ENCODE measurements around the gene PDK2.

PDK2 gene

DNA sequence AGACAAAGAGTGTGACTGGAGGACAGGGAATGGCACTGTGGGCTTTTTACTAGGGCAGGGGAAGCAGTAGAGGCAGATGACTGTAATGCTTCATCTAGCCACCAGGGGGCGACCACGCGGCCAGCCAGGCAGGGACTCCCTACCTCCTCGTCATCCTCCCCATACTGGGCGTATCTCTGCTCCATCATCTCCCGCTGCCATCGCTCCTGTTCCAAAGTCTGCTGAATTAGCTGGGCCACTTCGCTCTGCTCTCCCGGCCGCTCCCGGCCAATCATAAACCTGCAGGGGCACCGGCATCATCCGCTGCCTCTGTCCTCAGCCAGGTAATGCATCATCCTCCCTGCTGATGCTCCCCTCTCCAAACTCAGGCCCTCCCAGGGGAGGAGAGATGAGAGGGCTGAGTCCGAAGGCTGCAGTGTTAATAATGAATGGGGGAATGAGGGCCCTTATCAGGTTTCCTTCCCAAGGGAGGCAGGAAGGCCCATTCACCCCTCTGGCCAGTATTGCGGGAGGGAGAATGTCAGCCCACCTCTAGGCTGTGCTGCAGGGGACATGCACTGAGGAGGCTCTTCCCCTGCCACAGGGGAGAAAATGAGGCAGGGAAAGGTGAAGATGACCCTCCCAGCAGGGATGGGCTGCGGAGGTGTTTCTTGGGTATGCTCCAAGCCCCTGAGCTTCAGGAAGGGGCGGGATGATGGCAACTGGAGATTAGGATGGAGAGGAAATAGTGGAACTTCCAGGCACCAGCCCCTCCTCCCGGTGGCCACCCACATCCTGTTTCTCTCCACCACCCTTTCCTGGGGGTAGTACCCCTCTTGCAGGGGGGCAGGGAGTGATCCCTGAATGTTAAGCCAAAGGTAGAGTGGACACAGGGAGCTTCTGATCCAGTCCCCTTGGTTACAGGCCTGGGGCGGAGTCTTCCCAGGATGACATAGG lies 45.1 kb downstream of the PDK2 start:
- POLR2A ChIA-PET = interaction anchor here (1.5 kb wide), 1 partner anchor 22 kb away, joined by 3 read pairs; no protein-coding TSS in a partner anchor
- CTCF ChIA-PET = interaction anchor here (0.9 to 2.3 kb wide), 4 partner anchors 12 to 145 kb away, joined by 3 to 6 read pairs (median 3); no protein-coding TSS in a partner anchor
- DNase-seq (ENCODE audit: extremely low spot score) = peak; percentile 93
- TF ChIP-seq SP1 (IDR thresholded peaks at IDR 0.05) (no peak), LEF1 (IDR thresholded peaks at IDR 0.05; ENCODE audit: borderline replicate concordance) (no peak), HDGF (IDR thresholded peaks at IDR 0.05; ENCODE audit: borderline replicate concordance) (no peak), ARNT (IDR thresholded peaks at IDR 0.05) (no peak), L3MBTL2 (conservative IDR thresholded peaks at IDR 0.05) (no peak), SUZ12 (IDR thresholded peaks at IDR 0.05) (no peak), CTBP1 (IDR thresholded peaks at IDR 0.05; ENCODE audit: borderline replicate concordance) (no peak), PKNOX1 (IDR thresholded peaks at IDR 0.05) (no peak), FOXA1 (IDR thresholded peaks at IDR 0.05) (no peak), NFRKB (IDR thresholded peaks at IDR 0.05) (no peak), BHLHE40 (IDR thresholded peaks at IDR 0.05; ENCODE audit: borderline replicate concordance) (no peak), ZNF384 (IDR thresholded peaks at IDR 0.05) (no peak), FOXK2 (IDR thresholded peaks at IDR 0.05) (no peak), ELF4 (IDR thresholded peaks at IDR 0.05) (no peak), TARDBP (IDR thresholded peaks at IDR 0.05) (no peak), FOXM1 (IDR thresholded peaks at IDR 0.05; ENCODE audit: borderline replicate concordance) (no peak)

DNA sequence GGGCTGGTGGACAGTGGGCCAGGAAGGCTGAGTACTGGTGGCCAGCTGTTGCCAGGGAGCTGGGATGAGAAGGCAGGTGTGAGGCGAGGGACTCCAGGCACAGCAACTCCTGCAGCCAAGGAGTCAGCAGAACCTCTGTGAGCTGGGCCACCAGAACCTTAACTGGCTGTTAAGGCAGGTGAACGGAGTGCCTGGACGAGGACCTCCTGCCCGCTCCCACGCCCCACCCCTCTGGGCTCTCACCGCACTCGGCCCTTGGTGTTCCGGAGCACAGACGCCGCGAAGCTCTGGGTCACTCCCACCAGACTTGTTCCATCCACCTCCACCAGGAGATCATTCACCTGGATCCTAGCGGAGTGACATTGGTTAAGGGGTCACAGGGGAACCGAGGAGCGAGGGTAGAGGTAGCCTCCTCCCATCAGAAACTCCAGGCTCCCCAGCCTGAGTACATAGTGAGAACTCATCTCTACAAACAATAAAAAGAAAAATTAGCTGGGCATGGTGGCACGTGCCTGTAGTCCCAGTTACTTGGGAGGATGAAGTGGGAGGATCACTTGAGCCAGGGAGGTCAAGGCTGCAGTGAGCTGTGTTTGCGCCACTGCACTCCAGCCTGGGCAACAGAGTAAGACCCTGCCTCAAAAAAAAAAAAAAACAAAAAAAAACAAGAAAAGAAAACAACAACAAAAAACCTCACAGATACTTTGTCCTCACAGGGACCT lies 46.0 kb downstream of the PDK2 start:
- POLR2A ChIA-PET = interaction anchor here (3.2 kb wide), 1 partner anchor 10 kb away, joined by 13 read pairs; no protein-coding TSS in a partner anchor
- no peak for TF ChIP-seq FOXA1 (IDR thresholded peaks at IDR 0.05)
- no peak for TF ChIP-seq FOXM1 (IDR thresholded peaks at IDR 0.05; ENCODE audit: borderline replicate concordance)
- no peak for TF ChIP-seq ZNF384 (IDR thresholded peaks at IDR 0.05)
- TF ChIP-seq L3MBTL2 (conservative IDR thresholded peaks at IDR 0.05) = no peak
- no peak for TF ChIP-seq FOXK2 (IDR thresholded peaks at IDR 0.05)
- TF ChIP-seq LEF1 (IDR thresholded peaks at IDR 0.05; ENCODE audit: borderline replicate concordance) = no peak
- TF ChIP-seq NFRKB (IDR thresholded peaks at IDR 0.05) = no peak
- TF ChIP-seq SUZ12 (IDR thresholded peaks at IDR 0.05) = no peak
- no peak for TF ChIP-seq BHLHE40 (IDR thresholded peaks at IDR 0.05; ENCODE audit: borderline replicate concordance)
- TF ChIP-seq ARNT (IDR thresholded peaks at IDR 0.05) = no peak
- no peak for TF ChIP-seq PKNOX1 (IDR thresholded peaks at IDR 0.05)
- no peak for TF ChIP-seq SP1 (IDR thresholded peaks at IDR 0.05)
- TF ChIP-seq HDGF (IDR thresholded peaks at IDR 0.05; ENCODE audit: borderline replicate concordance) = no peak
- no peak for TF ChIP-seq TARDBP (IDR thresholded peaks at IDR 0.05)
- no peak for TF ChIP-seq CTBP1 (IDR thresholded peaks at IDR 0.05; ENCODE audit: borderline replicate concordance)
- TF ChIP-seq ELF4 (IDR thresholded peaks at IDR 0.05) = no peak
- no peak for DNase-seq (ENCODE audit: extremely low spot score)
- CTCF ChIA-PET = interaction anchor here (0.7 to 2.3 kb wide), 3 partner anchors 10 to 144 kb away, joined by 3 to 6 read pairs (median 3); no protein-coding TSS in a partner anchor

- POLR2A ChIA-PET = interaction anchor here (3.2 kb wide), 1 partner anchor 10 kb away, joined by 13 read pairs; no protein-coding TSS in a partner anchor
- TF ChIP-seq SP1 (IDR thresholded peaks at IDR 0.05) = no peak
- CTCF ChIA-PET = no interaction called here
- no peak for DNase-seq (ENCODE audit: extremely low spot score)
Observed at GRCh38 chr17:50141745-50142110, 46.6 kb downstream of the PDK2 start.

- POLR2A ChIA-PET = interaction anchor here (3.2 to 3.5 kb wide), 2 partner anchors 8 to 17 kb away, joined by 12 to 13 read pairs; no protein-coding TSS in a partner anchor
- DNase-seq (ENCODE audit: extremely low spot score) = no peak
- CTCF ChIA-PET = interaction anchor here (1.1 to 1.5 kb wide), 2 partner anchors 17 kb away, joined by 3 to 4 read pairs; no protein-coding TSS in a partner anchor
- TF ChIP-seq SUZ12 (IDR thresholded peaks at IDR 0.05) (no peak), BHLHE40 (IDR thresholded peaks at IDR 0.05; ENCODE audit: borderline replicate concordance) (no peak), FOXA1 (IDR thresholded peaks at IDR 0.05) (no peak), FOXK2 (IDR thresholded peaks at IDR 0.05) (no peak), ZNF384 (IDR thresholded peaks at IDR 0.05) (no peak), SP1 (IDR thresholded peaks at IDR 0.05) (no peak)
Observed at GRCh38 chr17:50143461-50144176, 48.5 kb downstream of the PDK2 start.

GRCh38 chr17:50144355-50144754 lies 49.2 kb downstream of the PDK2 start:
- POLR2A ChIA-PET = interaction anchor here (3.5 kb wide), 1 partner anchor 17 kb away, joined by 12 read pairs; no protein-coding TSS in a partner anchor
- TF ChIP-seq SUZ12 (IDR thresholded peaks at IDR 0.05) = no peak
- TF ChIP-seq FOXA1 (IDR thresholded peaks at IDR 0.05) = no peak
- TF ChIP-seq PKNOX1 (IDR thresholded peaks at IDR 0.05) = no peak
- no peak for DNase-seq (ENCODE audit: extremely low spot score)
- CTCF ChIA-PET = interaction anchor here (1.1 kb wide), 2 partner anchors 17 to 35 kb away, joined by 3 to 5 read pairs; no protein-coding TSS in a partner anchor

Data from HEK293T (cell line).